DND-41 (cell line): Measurements from ENCODE around the gene LSM4.

Experiments used
- EZH2 ChIP-seq: IDR thresholded peaks from 3 replicates; pipeline ENCODE4 v1.6.1; 2012; ENCODE audit warnings: borderline replicate concordance, low read depth, mild to moderate bottlenecking, moderate library complexity, low read length, inconsistent platforms; ENCODE audit not compliant: severe bottlenecking
- TF ChIP-seq, protein P1 (sequence below): IDR thresholded peaks from 2 replicates; pipeline ENCODE4 v1.5.1; 2012; ENCODE audit warnings: borderline replicate concordance, low read length, moderate library complexity, mild to moderate bottlenecking; ENCODE audit not compliant: poor library complexity, severe bottlenecking; ENCODE audit errors: extremely low read depth

DNA sequence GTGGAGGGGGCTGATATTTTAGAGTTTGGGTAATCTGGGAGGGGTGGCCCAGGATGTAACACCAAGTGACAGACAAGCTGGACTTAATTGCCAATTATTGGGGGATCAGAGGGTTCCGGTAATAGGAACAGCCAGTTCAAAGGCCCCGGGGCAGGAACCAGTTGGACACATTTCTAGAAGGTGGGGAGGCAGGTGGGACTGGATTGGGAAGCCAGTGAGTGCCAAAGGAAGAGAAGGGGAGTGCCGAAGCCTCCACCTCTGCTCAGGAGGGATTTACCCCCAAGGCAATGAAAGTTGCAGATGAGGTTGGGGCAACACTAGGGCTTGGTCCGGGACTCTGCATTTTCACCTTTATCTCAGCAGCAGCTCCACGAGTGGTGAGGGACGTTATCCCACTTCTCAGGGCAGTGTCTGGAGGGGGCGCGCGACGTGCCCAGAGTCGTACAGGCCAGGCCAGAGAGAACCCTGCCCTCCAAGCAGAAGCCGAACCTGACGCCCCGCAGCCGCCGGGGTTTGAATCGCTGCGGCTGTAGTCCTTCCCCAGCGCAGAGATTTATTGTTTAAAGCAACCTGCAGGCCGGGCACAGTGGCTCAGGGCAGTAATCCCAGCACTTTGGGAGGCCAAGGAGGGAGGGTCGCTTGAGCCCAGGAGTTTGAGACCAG lies 35.8 kb downstream of the LSM4 start:
- TF ChIP-seq EZH2, result no peak
- TF ChIP-seq, protein P1, sequence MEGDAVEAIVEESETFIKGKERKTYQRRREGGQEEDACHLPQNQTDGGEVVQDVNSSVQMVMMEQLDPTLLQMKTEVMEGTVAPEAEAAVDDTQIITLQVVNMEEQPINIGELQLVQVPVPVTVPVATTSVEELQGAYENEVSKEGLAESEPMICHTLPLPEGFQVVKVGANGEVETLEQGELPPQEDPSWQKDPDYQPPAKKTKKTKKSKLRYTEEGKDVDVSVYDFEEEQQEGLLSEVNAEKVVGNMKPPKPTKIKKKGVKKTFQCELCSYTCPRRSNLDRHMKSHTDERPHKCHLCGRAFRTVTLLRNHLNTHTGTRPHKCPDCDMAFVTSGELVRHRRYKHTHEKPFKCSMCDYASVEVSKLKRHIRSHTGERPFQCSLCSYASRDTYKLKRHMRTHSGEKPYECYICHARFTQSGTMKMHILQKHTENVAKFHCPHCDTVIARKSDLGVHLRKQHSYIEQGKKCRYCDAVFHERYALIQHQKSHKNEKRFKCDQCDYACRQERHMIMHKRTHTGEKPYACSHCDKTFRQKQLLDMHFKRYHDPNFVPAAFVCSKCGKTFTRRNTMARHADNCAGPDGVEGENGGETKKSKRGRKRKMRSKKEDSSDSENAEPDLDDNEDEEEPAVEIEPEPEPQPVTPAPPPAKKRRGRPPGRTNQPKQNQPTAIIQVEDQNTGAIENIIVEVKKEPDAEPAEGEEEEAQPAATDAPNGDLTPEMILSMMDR, result no peak
